Naive B cell (primary cell): ENCODE measurements around the gene FYCO1. TPM values are rescaled to one million over a fixed set of nuclear protein-coding genes. Genes with fewer than 3 reads are reported as not detected.

Experiments used
- ATAC-seq, 2 donors: fragments of 150-1000 bp; cut with Tn5 transposase; 2 replicates each; pipeline ENCODE4 v1.10.0; 2021; ENCODE audit warnings: low read depth in 2 of 2, mild to moderate bottlenecking in 2 of 2, moderate library complexity in 2 of 2
- DNase-seq: peaks from one replicate; pipeline ENCODE4 v3.0.0; 2022
- H3K27ac Mint-ChIP-seq, 6 donors: one replicate each; pipeline ENCODE4 v1.8.0; 2020 to 2022; ENCODE audit warnings: mild to moderate bottlenecking in 6 of 6, mixed read lengths in 6 of 6, moderate library complexity in 5 of 6, inconsistent platforms in 2 of 6
- H3K27me3 Mint-ChIP-seq, 3 donors: one replicate each; pipeline ENCODE4 v1.8.0; 2021 to 2022; ENCODE audit warnings: mixed read lengths in 3 of 3, mild to moderate bottlenecking in 1 of 3
- H3K36me3 Mint-ChIP-seq, 2 donors: one replicate each; pipeline ENCODE4 v1.8.0; 2020 to 2022; ENCODE audit warnings: mixed read lengths in 2 of 2, inconsistent platforms in 1 of 2, mild to moderate bottlenecking in 1 of 2
- H3K4me1 Mint-ChIP-seq, 3 donors: one replicate each; pipeline ENCODE4 v1.8.0; 2020 to 2022; ENCODE audit warnings: mixed read lengths in 3 of 3, inconsistent platforms in 1 of 3, mild to moderate bottlenecking in 1 of 3, moderate library complexity in 1 of 3
- H3K4me3 Mint-ChIP-seq, 8 donors: one replicate each; pipeline ENCODE4 v1.8.0; 2020 to 2022; ENCODE audit warnings: mild to moderate bottlenecking in 8 of 8, mixed read lengths in 8 of 8, moderate library complexity in 8 of 8, inconsistent platforms in 2 of 8
- H3K9me3 Mint-ChIP-seq, 7 donors: one replicate each; pipeline ENCODE4 v1.8.0; 2020 to 2022; ENCODE audit warnings: mixed read lengths in 7 of 7, mild to moderate bottlenecking in 5 of 7, inconsistent platforms in 2 of 7, moderate library complexity in 1 of 7
- polyA plus RNA-seq, 6 donors: library from polyadenylated mRNA; unstranded; fragments of 300-500 nt; fragmentation: Illumina TruSeq; gene quantifications; one replicate each; pipeline ENCODE4 v1.2.3, GENCODE V29; 2021; ENCODE audit warnings: low read depth in 6 of 6

FYCO1 gene
- polyA plus RNA-seq, 6 donors from 2014 or later = 0.90 to 5.1 (median 1.2) TPM; not detected in 1

- Mint-ChIP-seq H3K36me3 (peaks cover 0 to 6% of the 10 kb centered on the region in 2 donors), H3K27me3 (no peaks in the 10 kb centered on the region), H3K4me3 (peak overlapping the region in 4 of 8 donors; percentile 15 to 73 (median 35)), H3K4me1 (peaks cover 3 to 23% (median 9%) of the 10 kb centered on the region in 3 donors), H3K9me3 (no peaks in the 10 kb centered on the region), H3K27ac (peak overlapping the region in 3 of 6 donors; percentile 47 to 89 (median 52))
- peak in 1 of 2 donors; percentile 41 for ATAC-seq
- no peak for DNase-seq
These were observed 79.9 kb downstream of the FYCO1 start for GRCh38 chr3:45915518-45916231.

- peaks cover 5 to 6% of the 10 kb centered on the region in 2 donors for H3K36me3 Mint-ChIP-seq
- peaks cover 8 to 28% (median 14%) of the 10 kb centered on the region in 3 donors for H3K4me1 Mint-ChIP-seq
- DNase-seq (no peak), ATAC-seq (no peak)
- H3K27ac Mint-ChIP-seq = peak overlapping the region in 2 of 6 donors; percentile 22 to 49
- H3K4me3 Mint-ChIP-seq = peak overlapping the region in 2 of 8 donors; percentile 5 to 15
- H3K27me3 Mint-ChIP-seq = no peaks in the 10 kb centered on the region
- no peaks in the 10 kb centered on the region for H3K9me3 Mint-ChIP-seq
These were observed 80.6 kb downstream of the FYCO1 start for GRCh38 chr3:45915059-45915439.

- ATAC-seq (no peak), DNase-seq (no peak)
- H3K9me3 Mint-ChIP-seq = no peaks in the 10 kb centered on the region
- peak overlapping the region in 2 of 6 donors; percentile 56 to 69 for H3K27ac Mint-ChIP-seq
- H3K4me3 Mint-ChIP-seq = peak overlapping the region in 1 of 8 donors; percentile 33
- no peaks in the 10 kb centered on the region for H3K27me3 Mint-ChIP-seq
- peaks cover 6 to 11% of the 10 kb centered on the region in 2 donors for H3K36me3 Mint-ChIP-seq
- H3K4me1 Mint-ChIP-seq = peaks cover 13 to 33% (median 19%) of the 10 kb centered on the region in 3 donors
These were observed 81.1 kb downstream of the FYCO1 start for GRCh38 chr3:45914362-45915058.

GRCh38 chr3:45912435-45912834 lies 83.2 kb downstream of the FYCO1 start:
- H3K27me3 Mint-ChIP-seq = no peaks in the 10 kb centered on the region
- H3K36me3 Mint-ChIP-seq = peaks cover 6 to 11% of the 10 kb centered on the region in 2 donors
- DNase-seq (no peak), ATAC-seq (no peak)
- H3K4me1 Mint-ChIP-seq = peaks cover 18 to 41% (median 22%) of the 10 kb centered on the region in 3 donors
- peak overlapping the region in 1 of 6 donors; percentile 80 for H3K27ac Mint-ChIP-seq
- H3K9me3 Mint-ChIP-seq = peaks cover 0 to 2% (median 0%) of the 10 kb centered on the region in 7 donors
- H3K4me3 Mint-ChIP-seq = no peak overlapping the region

GRCh38 chr3:45911511-45912226 lies 84.0 kb downstream of the FYCO1 start:
- Mint-ChIP-seq H3K27me3 (no peaks in the 10 kb centered on the region), H3K4me1 (peaks cover 20 to 38% (median 28%) of the 10 kb centered on the region in 3 donors), H3K9me3 (peaks cover 0 to 2% (median 0%) of the 10 kb centered on the region in 7 donors), H3K27ac (no peak overlapping the region), H3K36me3 (peaks cover 6 to 11% of the 10 kb centered on the region in 2 donors), H3K4me3 (no peak overlapping the region)
- ATAC-seq (no peak), DNase-seq (no peak)

GRCh38 chr3:45910892-45911291 lies 84.7 kb downstream of the FYCO1 start:
- H3K4me1 Mint-ChIP-seq = peaks cover 20 to 33% (median 32%) of the 10 kb centered on the region in 3 donors
- H3K36me3 Mint-ChIP-seq = peaks cover 6 to 11% of the 10 kb centered on the region in 2 donors
- DNase-seq (no peak), ATAC-seq (no peak)
- H3K4me3 Mint-ChIP-seq = peak overlapping the region in 1 of 8 donors; percentile 27
- H3K27me3 Mint-ChIP-seq = no peaks in the 10 kb centered on the region
- H3K9me3 Mint-ChIP-seq = peaks cover 0 to 2% (median 0%) of the 10 kb centered on the region in 7 donors
- no peak overlapping the region for H3K27ac Mint-ChIP-seq

GRCh38 chr3:45909542-45909941 lies 86.1 kb downstream of the FYCO1 start:
- H3K27ac Mint-ChIP-seq = peak overlapping the region in 3 of 6 donors; percentile 10 to 87 (median 29)
- H3K4me3 Mint-ChIP-seq = no peak overlapping the region
- no peaks in the 10 kb centered on the region for H3K27me3 Mint-ChIP-seq
- ATAC-seq (no peak), DNase-seq (no peak)
- peaks cover 27 to 38% (median 34%) of the 10 kb centered on the region in 3 donors for H3K4me1 Mint-ChIP-seq
- H3K9me3 Mint-ChIP-seq = peaks cover 0 to 2% (median 0%) of the 10 kb centered on the region in 7 donors
- H3K36me3 Mint-ChIP-seq = peaks cover 12 to 18% of the 10 kb centered on the region in 2 donors

GRCh38 chr3:45908761-45909160 lies 86.9 kb downstream of the FYCO1 start:
- Mint-ChIP-seq H3K9me3 (peaks cover 0 to 2% (median 0%) of the 10 kb centered on the region in 7 donors), H3K4me3 (no peak overlapping the region), H3K27ac (no peak overlapping the region), H3K4me1 (peaks cover 27 to 39% (median 36%) of the 10 kb centered on the region in 3 donors), H3K27me3 (no peaks in the 10 kb centered on the region), H3K36me3 (peaks cover 12 to 19% of the 10 kb centered on the region in 2 donors)
- DNase-seq = no peak
- ATAC-seq = no peak

GRCh38 chr3:45907769-45908705 lies 87.6 kb downstream of the FYCO1 start:
- no peak for DNase-seq
- Mint-ChIP-seq H3K4me1 (peaks cover 27 to 39% (median 36%) of the 10 kb centered on the region in 3 donors), H3K9me3 (peaks cover 0 to 2% (median 0%) of the 10 kb centered on the region in 7 donors), H3K36me3 (peaks cover 12 to 19% of the 10 kb centered on the region in 2 donors), H3K27ac (peak overlapping the region in 3 of 6 donors; percentile 28 to 83 (median 76)), H3K4me3 (no peak overlapping the region), H3K27me3 (no peaks in the 10 kb centered on the region)
- ATAC-seq = no peak

- DNase-seq (no peak), ATAC-seq (no peak)
- Mint-ChIP-seq H3K27ac (peak overlapping the region in 3 of 6 donors; percentile 42 to 91 (median 83)), H3K9me3 (peaks cover 0 to 2% (median 0%) of the 10 kb centered on the region in 7 donors), H3K4me1 (peaks cover 27 to 39% (median 36%) of the 10 kb centered on the region in 3 donors), H3K4me3 (peak overlapping the region in 1 of 8 donors; percentile 48), H3K27me3 (no peaks in the 10 kb centered on the region), H3K36me3 (peaks cover 8 to 19% of the 10 kb centered on the region in 2 donors)
These were observed 88.8 kb downstream of the FYCO1 start for GRCh38 chr3:45906681-45907407.

GRCh38 chr3:45905755-45906154 lies 89.9 kb downstream of the FYCO1 start:
- Mint-ChIP-seq H3K27ac (peak overlapping the region in 1 of 6 donors; percentile 79), H3K36me3 (peaks cover 11 to 19% of the 10 kb centered on the region in 2 donors), H3K4me3 (peak overlapping the region in 1 of 8 donors; percentile 2), H3K27me3 (no peaks in the 10 kb centered on the region), H3K9me3 (peaks cover 0 to 2% (median 0%) of the 10 kb centered on the region in 7 donors), H3K4me1 (peaks cover 27 to 39% (median 36%) of the 10 kb centered on the region in 3 donors)
- ATAC-seq (no peak), DNase-seq (no peak)
